A549 (cell line): ENCODE measurements around the gene ZFP57.

Source experiments
- EP300 ChIP-seq, 2 experiments: fragments of >200 bp; sonication (Bioruptor Twin); formaldehyde crosslinking; IDR thresholded peaks; 2 replicates in 1 of 2; 3 replicates in 1 of 2; pipeline ENCODE4 v1.6.1; 2016 to 2017
- ESRRA ChIP-seq: fragments of 150-350 bp; IDR thresholded peaks from 2 replicates; pipeline ENCODE4 v1.6.1; 2014; ENCODE audit warnings: mild to moderate bottlenecking, low read length, borderline replicate concordance
- FOSL2 ChIP-seq, 2 experiments: fragments of 450-650 bp in 1 of 2; fragments of >200 bp in 1 of 2; sonication (Bioruptor Twin) in 1 of 2; formaldehyde crosslinking; IDR thresholded peaks; 2 replicates each; pipeline versions ENCODE4 v1.5.0 to v1.6.1; 2016 to 2020; ENCODE audit warnings: mild to moderate bottlenecking in 1 of 2, moderate library complexity in 1 of 2
- JUN ChIP-seq, 2 experiments: fragments of >200 bp; sonication (Bioruptor Twin); formaldehyde crosslinking; IDR thresholded peaks; 2 replicates in 1 of 2; 3 replicates in 1 of 2; pipeline ENCODE4 v1.6.1; 2016 to 2017
- KDM1A ChIP-seq: fragments of 200-600 bp; sonication (generic); IDR thresholded peaks from 2 replicates; pipeline ENCODE4 v1.6.1; 2016; ENCODE audit warnings: low read depth, mild to moderate bottlenecking
- MAFK ChIP-seq: fragments of 450-650 bp; IDR thresholded peaks from 2 replicates; pipeline ENCODE4 v1.6.1; 2014; ENCODE audit not compliant: partially characterized antibody
- MYC ChIP-seq: IDR thresholded peaks from 2 replicates; pipeline ENCODE4 v1.6.1; 2012; ENCODE audit warnings: mild to moderate bottlenecking, inconsistent platforms, low read length, improper control_type of control experiment, borderline replicate concordance
- POLR2A ChIP-seq: IDR thresholded peaks from 2 replicates; pipeline ENCODE4 v1.6.1; 2012; ENCODE audit warnings: mild to moderate bottlenecking, low read length
- RAD21 ChIP-seq, 2 experiments: fragments of >200 bp in 1 of 2; sonication (Bioruptor Twin) in 1 of 2; formaldehyde crosslinking in 1 of 2; IDR thresholded peaks in 1 of 2; conservative IDR thresholded peaks in 1 of 2; 2 replicates in 1 of 2; 3 replicates in 1 of 2; pipeline ENCODE4 v1.6.1; 2012 to 2018; ENCODE audit warnings: inconsistent platforms in 1 of 2
- ZFP36 ChIP-seq: fragments of 450-650 bp; IDR thresholded peaks from 2 replicates; pipeline ENCODE4 v1.6.1; 2014; ENCODE audit warnings: borderline replicate concordance; ENCODE audit not compliant: partially characterized antibody
- TF ChIP-seq, protein P1 (sequence below): fragments of >200 bp; sonication (Bioruptor Twin); formaldehyde crosslinking; IDR thresholded peaks from 3 replicates; pipeline ENCODE4 v1.5.1; 2016
- TF ChIP-seq, protein P2 (sequence below): fragments of 150-350 bp; IDR thresholded peaks from 2 replicates; pipeline ENCODE4 v1.6.1; 2014; ENCODE audit warnings: low read depth, mild to moderate bottlenecking, low read length
- TF ChIP-seq, protein P3 (sequence below): fragments of 200-600 bp; sonication (generic); IDR thresholded peaks from 2 replicates; pipeline ENCODE4 v1.6.1; 2016; ENCODE audit warnings: antibody characterized with exemption, mild to moderate bottlenecking, moderate library complexity
- TF ChIP-seq, protein P4 (sequence below): IDR thresholded peaks from 2 replicates; pipeline ENCODE4 v1.6.1; 2012

DNA sequence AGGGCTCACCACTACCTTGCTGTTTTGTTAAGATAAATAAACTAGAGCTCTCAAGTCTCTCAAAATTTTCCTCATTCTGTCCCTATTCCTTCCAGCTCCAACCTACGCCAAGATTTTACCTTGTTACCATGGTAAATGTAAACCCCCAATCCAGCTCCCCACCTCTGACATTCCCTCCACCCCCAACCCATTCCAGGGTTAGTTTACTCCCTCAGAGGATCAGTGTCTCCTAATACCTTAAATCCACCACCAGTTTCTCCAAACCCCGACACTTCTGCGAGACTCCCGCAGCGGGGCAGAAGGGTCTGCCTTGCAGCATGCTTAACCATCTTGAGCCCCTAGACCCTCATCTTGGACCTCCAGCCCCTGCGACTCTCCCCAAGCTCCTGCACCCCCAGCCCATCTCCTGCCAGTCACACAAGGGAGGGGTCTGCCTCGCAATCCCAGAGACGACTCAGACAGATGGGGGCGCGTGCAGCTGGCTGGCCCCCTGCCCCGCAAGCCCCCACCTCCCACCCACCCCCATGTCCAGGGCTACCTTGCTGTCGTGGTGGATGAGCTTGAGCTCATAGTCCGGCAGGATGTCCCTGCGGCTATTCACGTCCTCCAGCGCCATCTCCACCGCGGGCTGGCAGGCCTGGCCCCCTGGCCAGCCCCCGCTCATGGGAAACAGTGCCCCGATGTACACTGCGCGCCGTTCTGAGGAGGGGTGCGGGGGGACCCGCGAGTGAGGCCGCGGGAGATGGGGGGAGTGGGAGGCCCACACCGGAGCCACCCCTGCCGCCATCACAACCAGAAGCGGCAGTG is 53.8 kb downstream of the ZFP57 start:
- TF ChIP-seq, protein P1, sequence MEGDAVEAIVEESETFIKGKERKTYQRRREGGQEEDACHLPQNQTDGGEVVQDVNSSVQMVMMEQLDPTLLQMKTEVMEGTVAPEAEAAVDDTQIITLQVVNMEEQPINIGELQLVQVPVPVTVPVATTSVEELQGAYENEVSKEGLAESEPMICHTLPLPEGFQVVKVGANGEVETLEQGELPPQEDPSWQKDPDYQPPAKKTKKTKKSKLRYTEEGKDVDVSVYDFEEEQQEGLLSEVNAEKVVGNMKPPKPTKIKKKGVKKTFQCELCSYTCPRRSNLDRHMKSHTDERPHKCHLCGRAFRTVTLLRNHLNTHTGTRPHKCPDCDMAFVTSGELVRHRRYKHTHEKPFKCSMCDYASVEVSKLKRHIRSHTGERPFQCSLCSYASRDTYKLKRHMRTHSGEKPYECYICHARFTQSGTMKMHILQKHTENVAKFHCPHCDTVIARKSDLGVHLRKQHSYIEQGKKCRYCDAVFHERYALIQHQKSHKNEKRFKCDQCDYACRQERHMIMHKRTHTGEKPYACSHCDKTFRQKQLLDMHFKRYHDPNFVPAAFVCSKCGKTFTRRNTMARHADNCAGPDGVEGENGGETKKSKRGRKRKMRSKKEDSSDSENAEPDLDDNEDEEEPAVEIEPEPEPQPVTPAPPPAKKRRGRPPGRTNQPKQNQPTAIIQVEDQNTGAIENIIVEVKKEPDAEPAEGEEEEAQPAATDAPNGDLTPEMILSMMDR: no peak
- TF ChIP-seq POLR2A (no peak), ZFP36 (no peak), JUN (IDR thresholded peaks at IDR 0.05) (no peak), EP300 (IDR thresholded peaks at IDR 0.05) (no peak), FOSL2 (IDR thresholded peaks at IDR 0.05) (no peak), FOSL2 (CRISPR knock-in tag; IDR thresholded peaks at IDR 0.05) (no peak), MAFK (no peak), KDM1A (no peak), MYC (no peak), RAD21 (conservative IDR thresholded peaks at IDR 0.05 in 1 of 2, IDR thresholded peaks at IDR 0.05 in 1 of 2) (no peak), ESRRA (no peak)
- TF ChIP-seq, protein P2, sequence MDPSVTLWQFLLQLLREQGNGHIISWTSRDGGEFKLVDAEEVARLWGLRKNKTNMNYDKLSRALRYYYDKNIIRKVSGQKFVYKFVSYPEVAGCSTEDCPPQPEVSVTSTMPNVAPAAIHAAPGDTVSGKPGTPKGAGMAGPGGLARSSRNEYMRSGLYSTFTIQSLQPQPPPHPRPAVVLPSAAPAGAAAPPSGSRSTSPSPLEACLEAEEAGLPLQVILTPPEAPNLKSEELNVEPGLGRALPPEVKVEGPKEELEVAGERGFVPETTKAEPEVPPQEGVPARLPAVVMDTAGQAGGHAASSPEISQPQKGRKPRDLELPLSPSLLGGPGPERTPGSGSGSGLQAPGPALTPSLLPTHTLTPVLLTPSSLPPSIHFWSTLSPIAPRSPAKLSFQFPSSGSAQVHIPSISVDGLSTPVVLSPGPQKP: no peak
- TF ChIP-seq, protein P3, sequence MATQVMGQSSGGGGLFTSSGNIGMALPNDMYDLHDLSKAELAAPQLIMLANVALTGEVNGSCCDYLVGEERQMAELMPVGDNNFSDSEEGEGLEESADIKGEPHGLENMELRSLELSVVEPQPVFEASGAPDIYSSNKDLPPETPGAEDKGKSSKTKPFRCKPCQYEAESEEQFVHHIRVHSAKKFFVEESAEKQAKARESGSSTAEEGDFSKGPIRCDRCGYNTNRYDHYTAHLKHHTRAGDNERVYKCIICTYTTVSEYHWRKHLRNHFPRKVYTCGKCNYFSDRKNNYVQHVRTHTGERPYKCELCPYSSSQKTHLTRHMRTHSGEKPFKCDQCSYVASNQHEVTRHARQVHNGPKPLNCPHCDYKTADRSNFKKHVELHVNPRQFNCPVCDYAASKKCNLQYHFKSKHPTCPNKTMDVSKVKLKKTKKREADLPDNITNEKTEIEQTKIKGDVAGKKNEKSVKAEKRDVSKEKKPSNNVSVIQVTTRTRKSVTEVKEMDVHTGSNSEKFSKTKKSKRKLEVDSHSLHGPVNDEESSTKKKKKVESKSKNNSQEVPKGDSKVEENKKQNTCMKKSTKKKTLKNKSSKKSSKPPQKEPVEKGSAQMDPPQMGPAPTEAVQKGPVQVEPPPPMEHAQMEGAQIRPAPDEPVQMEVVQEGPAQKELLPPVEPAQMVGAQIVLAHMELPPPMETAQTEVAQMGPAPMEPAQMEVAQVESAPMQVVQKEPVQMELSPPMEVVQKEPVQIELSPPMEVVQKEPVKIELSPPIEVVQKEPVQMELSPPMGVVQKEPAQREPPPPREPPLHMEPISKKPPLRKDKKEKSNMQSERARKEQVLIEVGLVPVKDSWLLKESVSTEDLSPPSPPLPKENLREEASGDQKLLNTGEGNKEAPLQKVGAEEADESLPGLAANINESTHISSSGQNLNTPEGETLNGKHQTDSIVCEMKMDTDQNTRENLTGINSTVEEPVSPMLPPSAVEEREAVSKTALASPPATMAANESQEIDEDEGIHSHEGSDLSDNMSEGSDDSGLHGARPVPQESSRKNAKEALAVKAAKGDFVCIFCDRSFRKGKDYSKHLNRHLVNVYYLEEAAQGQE: no peak
- TF ChIP-seq, protein P4, sequence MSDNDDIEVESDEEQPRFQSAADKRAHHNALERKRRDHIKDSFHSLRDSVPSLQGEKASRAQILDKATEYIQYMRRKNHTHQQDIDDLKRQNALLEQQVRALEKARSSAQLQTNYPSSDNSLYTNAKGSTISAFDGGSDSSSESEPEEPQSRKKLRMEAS: no peak
